Keratinocyte (primary cell): ENCODE results near the gene PLEKHA1.

Experiments used
- EZH2 ChIP-seq: IDR thresholded peaks from one replicate; pipeline ENCODE4 v1.6.1; 2012; ENCODE audit warnings: inconsistent platforms, mild to moderate bottlenecking, low read length, moderate library complexity
- TF ChIP-seq, protein P1 (sequence below), 3 experiments: IDR thresholded peaks in 1 of 3; conservative IDR thresholded peaks in 1 of 3; optimal IDR thresholded peaks in 1 of 3; 2 replicates in 2 of 3; 3 replicates in 1 of 3; pipeline versions ENCODE3 to v1.5.1; 2011; ENCODE audit warnings: low read length in 3 of 3, mild to moderate bottlenecking in 3 of 3, moderate library complexity in 2 of 3, control low read depth in 1 of 3, inconsistent platforms in 1 of 3; ENCODE audit not compliant: insufficient read depth in 2 of 3; ENCODE audit errors: extremely low read depth in 1 of 3

- TF ChIP-seq, protein P1, sequence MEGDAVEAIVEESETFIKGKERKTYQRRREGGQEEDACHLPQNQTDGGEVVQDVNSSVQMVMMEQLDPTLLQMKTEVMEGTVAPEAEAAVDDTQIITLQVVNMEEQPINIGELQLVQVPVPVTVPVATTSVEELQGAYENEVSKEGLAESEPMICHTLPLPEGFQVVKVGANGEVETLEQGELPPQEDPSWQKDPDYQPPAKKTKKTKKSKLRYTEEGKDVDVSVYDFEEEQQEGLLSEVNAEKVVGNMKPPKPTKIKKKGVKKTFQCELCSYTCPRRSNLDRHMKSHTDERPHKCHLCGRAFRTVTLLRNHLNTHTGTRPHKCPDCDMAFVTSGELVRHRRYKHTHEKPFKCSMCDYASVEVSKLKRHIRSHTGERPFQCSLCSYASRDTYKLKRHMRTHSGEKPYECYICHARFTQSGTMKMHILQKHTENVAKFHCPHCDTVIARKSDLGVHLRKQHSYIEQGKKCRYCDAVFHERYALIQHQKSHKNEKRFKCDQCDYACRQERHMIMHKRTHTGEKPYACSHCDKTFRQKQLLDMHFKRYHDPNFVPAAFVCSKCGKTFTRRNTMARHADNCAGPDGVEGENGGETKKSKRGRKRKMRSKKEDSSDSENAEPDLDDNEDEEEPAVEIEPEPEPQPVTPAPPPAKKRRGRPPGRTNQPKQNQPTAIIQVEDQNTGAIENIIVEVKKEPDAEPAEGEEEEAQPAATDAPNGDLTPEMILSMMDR (optimal IDR thresholded peaks at IDR 0.05 in 1 of 3, IDR thresholded peaks at IDR 0.05 in 1 of 3, conservative IDR thresholded peaks at IDR 0.05 in 1 of 3; ENCODE audit: extremely low read depth in 1 of 3, insufficient read depth in 2 of 3, low read length in 3 of 3), result no peak
- no peak for TF ChIP-seq EZH2
Observed at GRCh38 chr10:122391875-122392274, 17.4 kb downstream of the PLEKHA1 start.
